Bronchial epithelial cell (primary cell): Measurements from ENCODE around the gene NLRC3. TPM values are rescaled to one million over a fixed set of nuclear protein-coding genes. Genes with fewer than 3 reads are reported as not detected.
A peak's percentile ranks its signal among the peaks of the same experiment; 100 is the strongest.

ENCODE experiments used
- DNase-seq: peaks from one replicate; pipeline ENCODE4 v3.0.0-alpha.2; 2010; ENCODE audit warnings: low read depth
- FAIRE-seq: peaks from 2 replicates; lab custom pipeline; 2011; peaks lifted over from hg19 to GRCh38; lab: Jason Lieb, UNC
- H3K27me3 ChIP-seq: 2 replicates; pipeline ENCODE4 v1.5.1; 2011; ENCODE audit warnings: low read length; ENCODE audit not compliant: control insufficient read depth, insufficient read depth
- H3K36me3 ChIP-seq: 2 replicates; pipeline ENCODE4 v1.5.1; 2011; ENCODE audit warnings: low read length; ENCODE audit not compliant: control insufficient read depth, insufficient read depth
- H3K4me3 ChIP-seq: 2 replicates; pipeline ENCODE4 v1.5.1; 2011; ENCODE audit warnings: mild to moderate bottlenecking, low read depth, low read length, control low read depth
- CTCF ChIP-seq: IDR thresholded peaks from 2 replicates; pipeline ENCODE4 v1.5.1; 2011; ENCODE audit warnings: mild to moderate bottlenecking, moderate library complexity, low read length, control low read depth, inconsistent platforms; ENCODE audit not compliant: insufficient read depth, severe bottlenecking
- total RNA-seq: library from RNA; depleted of rRNA; stranded (reverse); fragments of >200 nt; gene quantifications from 2 replicates; pipeline ENCODE4 v1.2.1, GENCODE V29; 2014

Gene NLRC3
- total RNA-seq, 1 donor from 2014 or later = not detected

GRCh38 chr16:3591436-3591803 is 14.2 kb upstream of the NLRC3 start:
- H3K4me3 ChIP-seq = no peak overlapping the region
- H3K27me3 ChIP-seq = no peaks in the 10 kb centered on the region
- peaks cover 1% of the 10 kb centered on the region for H3K36me3 ChIP-seq
- FAIRE-seq (no peak), DNase-seq (no peak)
- TF ChIP-seq CTCF = no peak

- no peak for TF ChIP-seq CTCF
- DNase-seq (peak; percentile 49), FAIRE-seq (no peak)
- H3K4me3 ChIP-seq = no peak overlapping the region
- peaks cover 1% of the 10 kb centered on the region for H3K36me3 ChIP-seq
- H3K27me3 ChIP-seq = no peaks in the 10 kb centered on the region
These were observed 13.7 kb upstream of the NLRC3 start for GRCh38 chr16:3590736-3591435.

GRCh38 chr16:3589991-3590701 is 12.9 kb upstream of the NLRC3 start:
- FAIRE-seq = no peak
- no peak for DNase-seq

GRCh38 chr16:3589441-3589921 is 12.3 kb upstream of the NLRC3 start:
- TF ChIP-seq CTCF = no peak
- no peak for DNase-seq
- Histone ChIP-seq H3K4me3 (no peak overlapping the region), H3K27me3 (no peaks in the 10 kb centered on the region), H3K36me3 (peaks cover 1% of the 10 kb centered on the region)
- FAIRE-seq = no peak

More at GRCh38 chr16:3589991-3590701, 12.9 kb upstream of the NLRC3 start:
- no peak for TF ChIP-seq CTCF
- Histone ChIP-seq H3K4me3 (no peak overlapping the region), H3K36me3 (peaks cover 1% of the 10 kb centered on the region), H3K27me3 (no peaks in the 10 kb centered on the region)

GRCh38 chr16:3589001-3589400 is 11.8 kb upstream of the NLRC3 start:
- FAIRE-seq = no peak

More at GRCh38 chr16:3589001-3589400, 11.8 kb upstream of the NLRC3 start:
- no peak overlapping the region for H3K4me3 ChIP-seq
- TF ChIP-seq CTCF = no peak
- H3K36me3 ChIP-seq = no peaks in the 10 kb centered on the region
- DNase-seq = no peak
- no peaks in the 10 kb centered on the region for H3K27me3 ChIP-seq
